HepG2 (cell line): Measurements from ENCODE around the gene MINDY1. TPM values are rescaled to one million over a fixed set of nuclear protein-coding genes. Genes with fewer than 3 reads are reported as not detected.

Experiments
- GATA4 ChIP-seq: sonication (generic); IDR thresholded peaks from 2 replicates; pipeline ENCODE4 v1.6.1; 2016; ENCODE audit warnings: antibody characterized with exemption, low read depth, borderline replicate concordance
- HNF4A ChIP-seq: sonication (generic); formaldehyde crosslinking; IDR thresholded peaks from 2 replicates; pipeline ENCODE4 v1.4.0; 2020; ENCODE audit warnings: missing genetic modification reagents
- MAX ChIP-seq: IDR thresholded peaks from 2 replicates; pipeline ENCODE4 v1.6.1; 2012; ENCODE audit warnings: inconsistent platforms
- MEIS2 ChIP-seq: sonication (generic); formaldehyde crosslinking; IDR thresholded peaks from 2 replicates; pipeline ENCODE4 v1.9.0; 2021; ENCODE audit warnings: mild to moderate bottlenecking, missing genetic modification reagents
- NFKBIZ ChIP-seq: IDR thresholded peaks from 2 replicates; pipeline ENCODE4 v1.6.1; 2018; ENCODE audit warnings: missing genetic modification reagents, missing compliant biosample characterization
- POLR2AphosphoS2 ChIP-seq: IDR thresholded peaks from 2 replicates; pipeline ENCODE4 v1.6.1; 2011; ENCODE audit warnings: low read depth, low read length, improper control_type of control experiment
- SAP130 ChIP-seq: IDR thresholded peaks from 2 replicates; pipeline ENCODE4 v1.6.1; 2016; ENCODE audit warnings: low read depth
- TARDBP ChIP-seq: sonication (generic); formaldehyde crosslinking; IDR thresholded peaks from 2 replicates; pipeline ENCODE4 v1.8.0; 2022; ENCODE audit warnings: mild to moderate bottlenecking, missing genetic modification reagents
- TFE3 ChIP-seq: IDR thresholded peaks from 2 replicates; pipeline ENCODE4 v1.6.1; 2016
- U2AF1 ChIP-seq: fragments of 200-400 bp; formaldehyde crosslinking; optimal IDR thresholded peaks from 2 replicates; pipeline ENCODE3; 2017; ENCODE audit warnings: mild to moderate bottlenecking, low read depth, low read length
- ZBTB2 ChIP-seq: sonication (generic); formaldehyde crosslinking; IDR thresholded peaks from 2 replicates; pipeline ENCODE4 v1.8.0; 2022; ENCODE audit warnings: low read depth, missing genetic modification reagents
- ZBTB33 ChIP-seq: sonication (generic); formaldehyde crosslinking; IDR thresholded peaks from 2 replicates; pipeline ENCODE4 v1.4.0; 2020; ENCODE audit warnings: missing genetic modification reagents
- ZFP90 ChIP-seq: sonication (generic); formaldehyde crosslinking; IDR thresholded peaks from 2 replicates; pipeline ENCODE4 v1.8.0; 2022; ENCODE audit warnings: missing genetic modification reagents, mild to moderate bottlenecking, inconsistent platforms, borderline replicate concordance
- ZFX ChIP-seq: sonication (generic); formaldehyde crosslinking; IDR thresholded peaks from 2 replicates; pipeline ENCODE4 v1.4.0; 2020; ENCODE audit warnings: mild to moderate bottlenecking, low read depth, missing genetic modification reagents, moderate library complexity
- ZNF180 ChIP-seq: sonication (generic); formaldehyde crosslinking; IDR thresholded peaks from 2 replicates; pipeline ENCODE4 v1.4.0; 2020; ENCODE audit warnings: low read depth, missing genetic modification reagents, borderline replicate concordance
- ZNF251 ChIP-seq: sonication (generic); formaldehyde crosslinking; IDR thresholded peaks from 2 replicates; pipeline ENCODE4 v1.9.0; 2021; ENCODE audit warnings: mild to moderate bottlenecking, missing genetic modification reagents
- ZNF276 ChIP-seq: sonication (generic); formaldehyde crosslinking; IDR thresholded peaks from 2 replicates; pipeline ENCODE4 v1.4.0; 2020; ENCODE audit warnings: mild to moderate bottlenecking, low read depth, missing genetic modification reagents
- ZNF367 ChIP-seq: sonication (generic); formaldehyde crosslinking; IDR thresholded peaks from 2 replicates; pipeline ENCODE4 v1.4.0; 2020; ENCODE audit warnings: missing genetic modification reagents, borderline replicate concordance
- ZNF543 ChIP-seq: sonication (generic); formaldehyde crosslinking; IDR thresholded peaks from 2 replicates; pipeline ENCODE4 v1.4.0; 2020; ENCODE audit warnings: mild to moderate bottlenecking, missing genetic modification reagents
- ZNF547 ChIP-seq: sonication (generic); formaldehyde crosslinking; IDR thresholded peaks from 2 replicates; pipeline ENCODE4 v1.5.1; 2020; ENCODE audit warnings: mild to moderate bottlenecking, missing genetic modification reagents
- ZNF556 ChIP-seq: sonication (generic); formaldehyde crosslinking; IDR thresholded peaks from 2 replicates; pipeline ENCODE4 v1.4.0; 2020; ENCODE audit warnings: mild to moderate bottlenecking, missing genetic modification reagents, borderline replicate concordance
- ZNF878 ChIP-seq: sonication (generic); formaldehyde crosslinking; IDR thresholded peaks from 2 replicates; pipeline ENCODE4 v1.8.1; 2023; ENCODE audit warnings: mild to moderate bottlenecking, missing genetic modification reagents, moderate library complexity
- polyA plus RNA-seq, 8 experiments: library from polyadenylated mRNA; depleted of rRNA in 3 of 8; stranded (reverse) in 7 of 8; unstranded in 1 of 8; fragments of >200 nt; fragmentation: Illumina TruSeq in 4 of 8; extraction: Trizol in 4 of 8; gene quantifications; 2 replicates each; pipeline versions ENCODE4 v1.2.1 to v1.2.3, GENCODE V29; 2011 to 2016; ENCODE audit warnings: low read depth in 4 of 8, missing spikeins in 1 of 8, mixed read lengths in 1 of 8; ENCODE audit not compliant: insufficient read depth in 1 of 8
- total RNA-seq, 5 experiments: library from RNA; depleted of rRNA; stranded (reverse); fragments of >200 nt; fragmentation: Illumina TruSeq; extraction: Trizol; gene quantifications; 2 replicates each; pipeline ENCODE4 v1.2.3, GENCODE V29; 2016; ENCODE audit warnings: low read depth in 1 of 5

The MINDY1 gene
- total and polyA plus RNA-seq, 2 of the 13 experiments (the other 11 are each of a cell fraction or from before 2014, with no cell fraction given), result 11.1 to 15.0 TPM

- TF ChIP-seq ZBTB33 (CRISPR knock-in tag) (no peak), SAP130 (CRISPR knock-in tag) (peak; percentile 76), ZNF251 (no peak), POLR2AphosphoS2 (no peak), ZNF367 (CRISPR knock-in tag) (0 out of 2 replicates have a peak, but pooled peaks have one; percentile 36), HNF4A (CRISPR knock-in tag) (peak; percentile 46), ZFX (CRISPR knock-in tag) (peak; percentile 63), ZNF556 (CRISPR knock-in tag) (peak; percentile 41; the same call in 1 of the 2 replicates), GATA4 (peak; percentile 36; the same call in 1 of the 2 replicates), ZNF180 (CRISPR knock-in tag) (no peak), MAX (peak; percentile 53; the same call in 1 of the 2 replicates), TFE3 (CRISPR knock-in tag) (no peak), ZNF276 (CRISPR knock-in tag) (no peak), U2AF1 (peak; percentile 70), ZNF547 (CRISPR knock-in tag) (0 out of 2 replicates have a peak, but pooled peaks have one; percentile 46), ZNF543 (no peak), TARDBP (CRISPR knock-in tag) (peak; percentile 55; the same call in 1 of the 2 replicates), MEIS2 (CRISPR knock-in tag) (no peak), ZNF878 (no peak; the same call in 1 of the 2 replicates), NFKBIZ (CRISPR knock-in tag) (no peak), ZBTB2 (no peak), ZFP90 (CRISPR knock-in tag) (peak; percentile 91; the same call in 1 of the 2 replicates)
Observed at GRCh38 chr1:151008244-151009205, 1.8 kb upstream of the MINDY1 start, which contains the start of gene PRUNE1 (continued).
